Esophagus squamous epithelium (tissue), 5 donors: ENCODE results near the gene EPHA1. TPM values are rescaled to one million over a fixed set of nuclear protein-coding genes. Genes with fewer than 3 reads are reported as not detected.
A peak's percentile ranks its signal among the peaks of the same experiment; 100 is the strongest.

Experiments used
- DNase-seq: peaks from one replicate; lab custom pipeline; 2025; lab: John Stamatoyannopoulos, UW
- H3K27ac ChIP-seq, 4 donors: fragments of 200-600 bp; sonication (generic); one replicate each; pipeline ENCODE4 v1.5.1; 2016 to 2019; ENCODE audit warnings: mild to moderate bottlenecking in 1 of 4
- H3K27me3 ChIP-seq, 4 donors: fragments of 200-600 bp; sonication (generic); 1 replicate in 3 of 4; 2 replicates in 1 of 4; pipeline versions ENCODE4 v1.5.1 to v1.6.0; 2017 to 2021; ENCODE audit warnings: antibody characterized with exemption in 1 of 4
- H3K36me3 ChIP-seq, 3 donors: fragments of 200-600 bp; sonication (generic); one replicate each; pipeline ENCODE4 v1.5.1; 2016 to 2019
- H3K4me1 ChIP-seq, 3 donors: fragments of 200-600 bp; sonication (generic); one replicate each; pipeline ENCODE4 v1.5.1; 2017 to 2019
- H3K4me3 ChIP-seq, 4 donors: fragments of 200-600 bp; sonication (generic); 1 replicate in 3 of 4; 2 replicates in 1 of 4; pipeline ENCODE4 v1.5.1; 2016 to 2019; ENCODE audit warnings: mild to moderate bottlenecking in 2 of 4, moderate library complexity in 1 of 4
- H3K9me3 ChIP-seq, 3 donors: fragments of 200-600 bp; sonication (generic); one replicate each; pipeline ENCODE4 v1.5.1; 2016 to 2019
- CTCF ChIP-seq, 6 experiments: fragments of 450-650 bp in 4 of 6; fragments of 200-600 bp in 2 of 6; sonication (generic) in 2 of 6; IDR thresholded peaks; one replicate each; pipeline ENCODE4 v1.5.1; 2016 to 2019; ENCODE audit warnings: antibody characterized with exemption in 6 of 6, mild to moderate bottlenecking in 4 of 6, moderate library complexity in 4 of 6
- POLR2A ChIP-seq, 4 donors: fragments of 450-650 bp; IDR thresholded peaks; one replicate each; pipeline ENCODE4 v1.6.1; 2017; ENCODE audit warnings: antibody characterized with exemption in 4 of 4, mild to moderate bottlenecking in 4 of 4, moderate library complexity in 3 of 4
- WGBS, 2 donors: methylation state at CpG; one replicate each; pipeline ENCODE4 v1.1.5; 2018; 5-methylcytosine and 5-hydroxymethylcytosine counted together
- intact Hi-C: fragments of 100-400 bp; cut with DNase I; formaldehyde crosslinking; loops from one replicate; pipeline ENCODE4 v1.15.0; 2022
- total RNA-seq, 4 donors: library from RNA; depleted of rRNA; stranded (reverse); fragments of >200 nt; gene quantifications; one replicate each; pipeline ENCODE4 v1.1.0, GENCODE V29; 2016
- donor health status: DM: yes; HTN: yes; CAD: no.

The EPHA1 gene
- total RNA-seq, 4 donors from 2014 or later = 64.5 to 132 (median 77.4) TPM

GRCh38 chr7:143382791-143383641 lies 25.6 kb downstream of the EPHA1 start:
- Histone ChIP-seq H3K27ac (peak overlapping the region; percentile 93 to 100 (median 100)), H3K4me3 (peak overlapping the region; percentile 98 to 100 (median 98)), H3K4me1 (peaks cover 43 to 86% (median 64%) of the 10 kb centered on the region in 3 donors), H3K36me3 (peaks cover 0 to 28% (median under 1%) of the 10 kb centered on the region in 3 donors), H3K9me3 (no peaks in the 10 kb centered on the region), H3K27me3 (no peaks in the 10 kb centered on the region)
- TF ChIP-seq CTCF (IDR thresholded peaks at IDR 0.05) (no peak), POLR2A (IDR thresholded peaks at IDR 0.05) (no peak)
- no peak for DNase-seq
- intact Hi-C loops = no loop called here
- 71 to 73% methylated on average over 5 to 15 of the region's 15 CpGs for WGBS, 2 donors

- TF ChIP-seq CTCF (IDR thresholded peaks at IDR 0.05) (no peak), POLR2A (IDR thresholded peaks at IDR 0.05) (no peak)
- Histone ChIP-seq H3K4me1 (peaks cover 38 to 82% (median 63%) of the 10 kb centered on the region in 3 donors), H3K4me3 (peak overlapping the region; percentile 98 to 100 (median 98)), H3K9me3 (no peaks in the 10 kb centered on the region), H3K27me3 (no peaks in the 10 kb centered on the region), H3K36me3 (peaks cover 0 to 20% (median 0%) of the 10 kb centered on the region in 3 donors), H3K27ac (peak overlapping the region; percentile 93 to 100 (median 100))
- intact Hi-C loops = no loop called here
- DNase-seq = no peak
- WGBS, 2 donors = 0 to 13% methylated on average over 3 to 7 of the region's 21 CpGs
Observed at GRCh38 chr7:143382126-143382790, 26.4 kb downstream of the EPHA1 start.

GRCh38 chr7:143381427-143382125 lies 27.1 kb downstream of the EPHA1 start:
- Histone ChIP-seq H3K4me1 (peaks cover 33 to 75% (median 58%) of the 10 kb centered on the region in 3 donors), H3K36me3 (peaks cover 0 to 14% (median 0%) of the 10 kb centered on the region in 3 donors), H3K27me3 (no peaks in the 10 kb centered on the region), H3K27ac (peak overlapping the region; percentile 93 to 100 (median 100)), H3K9me3 (no peaks in the 10 kb centered on the region), H3K4me3 (peak overlapping the region; percentile 98 to 100 (median 98))
- no peak for DNase-seq
- intact Hi-C loops = no loop called here
- TF ChIP-seq POLR2A (IDR thresholded peaks at IDR 0.05) = no peak
- peak in 1 of 6 experiments; percentile 0 for TF ChIP-seq CTCF (IDR thresholded peaks at IDR 0.05)
- WGBS, 2 donors = 0% methylated on average over 2 to 10 of the region's 64 CpGs

- WGBS, 2 donors = no CpG with 5 or more reads among the region's 72 CpGs
- peaks cover 0 to 14% (median 0%) of the 10 kb centered on the region in 3 donors for H3K36me3 ChIP-seq
- peak within 1 kb of the TSS; percentile 93 to 100 (median 100) for H3K27ac ChIP-seq
- H3K9me3 ChIP-seq = no peaks in the 10 kb centered on the region
- peak within 1 kb of the TSS; percentile 98 to 100 (median 98) for H3K4me3 ChIP-seq
- peak; percentile 96 for DNase-seq
- H3K4me1 ChIP-seq = peaks cover 28 to 71% (median 54%) of the 10 kb centered on the region in 3 donors
- intact Hi-C loops = no loop called here
- TF ChIP-seq CTCF (IDR thresholded peaks at IDR 0.05) = peak in 1 of 6 experiments; percentile 1
- TF ChIP-seq POLR2A (IDR thresholded peaks at IDR 0.05) = peak; percentile 51 to 89 (median 66)
- no peaks in the 10 kb centered on the region for H3K27me3 ChIP-seq
Observed at GRCh38 chr7:143380646-143381426, 27.8 kb downstream of the EPHA1 start, which contains the start of gene ZYX. ZYX (plus strand) TSS chr7:143381345; CDS start chr7:143381572, 227 bp downstream.
